HCT116 (cell line): Measurements from ENCODE around the gene RREB1. TPM values are rescaled to one million over a fixed set of nuclear protein-coding genes. Genes with fewer than 3 reads are reported as not detected.

Source experiments
- ATAC-seq: fragments of 200-7000 bp; cut with Tn5 transposase; 2 replicates; pipeline ENCODE4 v1.9.1; 2020; ENCODE audit warnings: mild to moderate bottlenecking, moderate library complexity
- BruUV-seq: library from RNA; stranded (reverse); fragments of 400-500 nt; replicated peaks from 2 replicates; lab custom pipeline; 2021; lab: Mats Ljungman, UMichigan
- CTCF ChIA-PET: fragments of 300-600 bp; sonication (Branson Sonifier 250); formaldehyde crosslinking; loops from one replicate; lab custom pipeline; 2021; ENCODE audit warnings: antibody characterized with exemption; lab: Charles Lee
- POLR2A ChIA-PET: fragments of 300-600, 350-600 bp; sonication (Branson Sonifier 250); formaldehyde crosslinking; loops from one replicate; lab custom pipeline; 2021; ENCODE audit warnings: antibody characterized with exemption; lab: Charles Lee
- RAD21 ChIA-PET, 2 experiments: fragments of 300-600 bp; sonication (Branson Sonifier 250); formaldehyde crosslinking; loops; one replicate each; lab custom pipeline; 2023; ENCODE audit warnings: low total read pairs in 2 of 2; ENCODE audit not compliant: uncharacterized antibody in 2 of 2, unreplicated experiment in 2 of 2, low non-redundant PET in 1 of 2; lab: Charles Lee
- DNase-seq: peaks from one replicate; pipeline ENCODE4 v3.0.0-alpha.2; 2010; ENCODE audit warnings: low read depth, low spot score
- H2AFZ ChIP-seq: fragments of 200-600 bp; shearing (Covaris generic), sonication (generic); 2 replicates; pipeline ENCODE4 v1.6.1; 2017; ENCODE audit warnings: low read depth, mixed run types, mixed read lengths, antibody characterized with exemption, low read length; ENCODE audit not compliant: poor library complexity, severe bottlenecking
- H3K27ac ChIP-seq: 2 replicates; pipeline ENCODE4 v1.5.1; 2012; ENCODE audit warnings: low read depth, low read length
- H3K27me3 ChIP-seq: fragments of 200-600 bp; sonication (generic); 2 replicates; pipeline ENCODE4 v1.6.1; 2016; ENCODE audit warnings: mixed run types, low read length, mixed read lengths; ENCODE audit not compliant: insufficient read depth
- H3K36me3 ChIP-seq, 2 experiments: fragments of 200-500 bp in 1 of 2; fragments of 200-600 bp in 1 of 2; sonication (Bioruptor generic) in 1 of 2; sonication (generic) in 1 of 2; 2 replicates each; pipeline versions ENCODE4 v1.5.1 to v1.6.1; 2014 to 2016; ENCODE audit warnings: low read length in 2 of 2, inconsistent platforms in 1 of 2, mixed read lengths in 1 of 2, mixed run types in 1 of 2; ENCODE audit not compliant: insufficient read depth in 2 of 2, control insufficient read depth in 1 of 2
- H3K4me1 ChIP-seq, 2 experiments: fragments of 200-600 bp in 1 of 2; sonication (generic) in 1 of 2; 2 replicates each; pipeline versions ENCODE4 v1.5.1 to v1.6.1; 2012 to 2017; ENCODE audit warnings: low read length in 2 of 2, inconsistent platforms in 1 of 2, mild to moderate bottlenecking in 1 of 2, mixed read lengths in 1 of 2, mixed run types in 1 of 2, moderate library complexity in 1 of 2; ENCODE audit not compliant: insufficient read depth in 2 of 2, control insufficient read depth in 1 of 2
- H3K4me2 ChIP-seq: fragments of 200-600 bp; sonication (generic); 2 replicates; pipeline ENCODE4 v1.6.1; 2017; ENCODE audit warnings: mixed run types, low read length, mixed read lengths
- H3K4me3 ChIP-seq, 2 experiments: fragments of 200-600 bp in 1 of 2; sonication (generic) in 1 of 2; replicated peaks in 1 of 2; 2 replicates each; pipeline ENCODE4 v1.5.1; 2011 to 2016; ENCODE audit warnings: low read length in 2 of 2, control low read depth in 1 of 2, low read depth in 1 of 2, mild to moderate bottlenecking in 1 of 2, mixed read lengths in 1 of 2, mixed run types in 1 of 2
- H3K79me2 ChIP-seq: fragments of 200-600 bp; sonication (generic); 2 replicates; pipeline ENCODE4 v1.6.1; 2017; ENCODE audit warnings: mild to moderate bottlenecking, mixed run types, low read length, moderate library complexity, mixed read lengths; ENCODE audit not compliant: insufficient read depth
- H3K9ac ChIP-seq: fragments of 200-600 bp; sonication (generic); 2 replicates; pipeline ENCODE4 v1.6.1; 2016; ENCODE audit warnings: low read length, mixed read lengths
- H3K9me2 ChIP-seq: fragments of 200-600 bp; sonication (generic), shearing (Covaris generic); 2 replicates; pipeline ENCODE4 v1.6.1; 2017; ENCODE audit warnings: mixed run types, mild to moderate bottlenecking, moderate library complexity; ENCODE audit not compliant: insufficient read depth
- H3K9me3 ChIP-seq, 2 experiments: fragments of 200-500 bp in 1 of 2; fragments of 200-600 bp in 1 of 2; sonication (Bioruptor generic) in 1 of 2; sonication (generic) in 1 of 2; 2 replicates each; pipeline ENCODE4 v1.6.1; 2014 to 2017; ENCODE audit warnings: low read length in 2 of 2, mixed read lengths in 2 of 2, inconsistent platforms in 1 of 2, low read depth in 1 of 2, mild to moderate bottlenecking in 1 of 2, mixed run types in 1 of 2, moderate library complexity in 1 of 2; ENCODE audit not compliant: control insufficient read depth in 1 of 2, insufficient read depth in 1 of 2
- H4K20me1 ChIP-seq: fragments of 200-600 bp; sonication (generic), shearing (Covaris generic); 2 replicates; pipeline ENCODE4 v1.6.1; 2017; ENCODE audit warnings: mixed run types, mild to moderate bottlenecking, moderate library complexity; ENCODE audit not compliant: insufficient read depth
- CEBPB ChIP-seq: IDR thresholded peaks from 2 replicates; pipeline ENCODE4 v1.6.1; 2012; ENCODE audit warnings: low read depth
- EGR1 ChIP-seq: IDR thresholded peaks from 2 replicates; pipeline ENCODE4 v1.6.1; 2012; ENCODE audit warnings: low read depth
- ELF1 ChIP-seq: IDR thresholded peaks from 2 replicates; pipeline ENCODE4 v1.6.1; 2012; ENCODE audit warnings: low read depth, borderline replicate concordance
- EZH2 ChIP-seq: fragments of 200-600 bp; sonication (generic); IDR thresholded peaks from 2 replicates; pipeline ENCODE4 v1.6.1; 2017; ENCODE audit warnings: antibody characterized with exemption, mixed run types
- FOSL1 ChIP-seq: IDR thresholded peaks from 2 replicates; pipeline ENCODE4 v1.6.1; 2012; ENCODE audit warnings: low read depth
- POLR2A ChIP-seq: IDR thresholded peaks from 2 replicates; pipeline ENCODE4 v1.7.0; 2011; ENCODE audit warnings: borderline replicate concordance; ENCODE audit not compliant: insufficient read depth, insufficient read length; ENCODE audit errors: extremely low read depth
- POLR2AphosphoS5 ChIP-seq: IDR thresholded peaks from 2 replicates; pipeline ENCODE4 v1.6.1; 2011; ENCODE audit warnings: mild to moderate bottlenecking, low read depth, low read length, moderate library complexity
- RAD21 ChIP-seq: IDR thresholded peaks from 2 replicates; pipeline ENCODE4 v1.6.1; 2012; ENCODE audit warnings: low read depth, mild to moderate bottlenecking
- SIN3A ChIP-seq: IDR thresholded peaks from 2 replicates; pipeline ENCODE4 v1.6.1; 2012; ENCODE audit warnings: low read depth
- SP1 ChIP-seq: IDR thresholded peaks from 2 replicates; pipeline ENCODE4 v1.6.1; 2012; ENCODE audit warnings: low read depth
- SRF ChIP-seq: IDR thresholded peaks from 2 replicates; pipeline ENCODE4 v1.6.1; 2012; ENCODE audit warnings: low read depth
- TCF7L2 ChIP-seq: IDR thresholded peaks from 2 replicates; pipeline ENCODE4 v1.7.0; 2011; ENCODE audit warnings: borderline replicate concordance, inconsistent platforms; ENCODE audit not compliant: insufficient read depth, insufficient read length; ENCODE audit errors: extremely low read depth
- ZFX ChIP-seq: fragments of 450-650 bp; IDR thresholded peaks from 2 replicates; pipeline ENCODE4 v1.6.1; 2017
- ZNF274 ChIP-seq: fragments of 200-500 bp; sonication (Bioruptor generic); IDR thresholded peaks from 2 replicates; pipeline ENCODE4 v1.6.1; 2014; ENCODE audit warnings: mild to moderate bottlenecking, low read depth, low read length, inconsistent platforms
- intact Hi-C: fragments of 100-400 bp; cut with micrococcal nuclease; formaldehyde crosslinking; loops from 2 replicates; pipeline ENCODE4 v1.10.0; 2022
- total RNA-seq: library from RNA; stranded (reverse); gene quantifications from one replicate; pipeline ENCODE4 v1.2.1, GENCODE V29; 2021; ENCODE audit not compliant: unreplicated experiment
- TF ChIP-seq, protein P1 (sequence below): IDR thresholded peaks from 2 replicates; pipeline ENCODE4 v1.6.1; 2012; ENCODE audit warnings: low read depth
- TF ChIP-seq, protein P2 (sequence below): IDR thresholded peaks from 2 replicates; pipeline ENCODE4 v1.6.1; 2012
- TF ChIP-seq, protein P3 (sequence below): IDR thresholded peaks from 2 replicates; pipeline ENCODE4 v1.6.1; 2012

RREB1 gene
- total RNA-seq, 1 experiment from 2014 or later, result 47.9 TPM

DNA sequence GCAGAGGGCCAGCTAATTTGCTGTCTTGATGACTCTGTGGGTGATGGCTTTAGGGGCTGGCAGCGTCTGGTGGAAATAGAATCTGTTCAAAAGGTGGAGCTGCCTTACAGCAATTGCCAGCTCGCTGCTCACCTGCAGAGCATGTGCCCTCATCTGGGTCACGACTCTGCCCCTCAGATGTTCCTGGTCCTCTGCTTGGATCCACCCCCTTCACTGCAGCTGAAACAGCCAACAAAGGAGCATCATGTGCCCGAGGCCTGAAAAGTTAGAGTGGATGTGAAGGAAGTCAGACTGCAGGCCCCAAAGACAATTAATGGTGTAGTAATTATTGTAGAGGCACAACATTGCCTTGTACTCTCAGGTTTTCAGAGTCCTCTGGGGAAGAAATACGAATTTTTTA is 19.9 kb downstream of the RREB1 start (continued):
- TF ChIP-seq, protein P1, sequence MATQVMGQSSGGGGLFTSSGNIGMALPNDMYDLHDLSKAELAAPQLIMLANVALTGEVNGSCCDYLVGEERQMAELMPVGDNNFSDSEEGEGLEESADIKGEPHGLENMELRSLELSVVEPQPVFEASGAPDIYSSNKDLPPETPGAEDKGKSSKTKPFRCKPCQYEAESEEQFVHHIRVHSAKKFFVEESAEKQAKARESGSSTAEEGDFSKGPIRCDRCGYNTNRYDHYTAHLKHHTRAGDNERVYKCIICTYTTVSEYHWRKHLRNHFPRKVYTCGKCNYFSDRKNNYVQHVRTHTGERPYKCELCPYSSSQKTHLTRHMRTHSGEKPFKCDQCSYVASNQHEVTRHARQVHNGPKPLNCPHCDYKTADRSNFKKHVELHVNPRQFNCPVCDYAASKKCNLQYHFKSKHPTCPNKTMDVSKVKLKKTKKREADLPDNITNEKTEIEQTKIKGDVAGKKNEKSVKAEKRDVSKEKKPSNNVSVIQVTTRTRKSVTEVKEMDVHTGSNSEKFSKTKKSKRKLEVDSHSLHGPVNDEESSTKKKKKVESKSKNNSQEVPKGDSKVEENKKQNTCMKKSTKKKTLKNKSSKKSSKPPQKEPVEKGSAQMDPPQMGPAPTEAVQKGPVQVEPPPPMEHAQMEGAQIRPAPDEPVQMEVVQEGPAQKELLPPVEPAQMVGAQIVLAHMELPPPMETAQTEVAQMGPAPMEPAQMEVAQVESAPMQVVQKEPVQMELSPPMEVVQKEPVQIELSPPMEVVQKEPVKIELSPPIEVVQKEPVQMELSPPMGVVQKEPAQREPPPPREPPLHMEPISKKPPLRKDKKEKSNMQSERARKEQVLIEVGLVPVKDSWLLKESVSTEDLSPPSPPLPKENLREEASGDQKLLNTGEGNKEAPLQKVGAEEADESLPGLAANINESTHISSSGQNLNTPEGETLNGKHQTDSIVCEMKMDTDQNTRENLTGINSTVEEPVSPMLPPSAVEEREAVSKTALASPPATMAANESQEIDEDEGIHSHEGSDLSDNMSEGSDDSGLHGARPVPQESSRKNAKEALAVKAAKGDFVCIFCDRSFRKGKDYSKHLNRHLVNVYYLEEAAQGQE, result no peak
- TF ChIP-seq SIN3A, result no peak
- TF ChIP-seq, protein P2, sequence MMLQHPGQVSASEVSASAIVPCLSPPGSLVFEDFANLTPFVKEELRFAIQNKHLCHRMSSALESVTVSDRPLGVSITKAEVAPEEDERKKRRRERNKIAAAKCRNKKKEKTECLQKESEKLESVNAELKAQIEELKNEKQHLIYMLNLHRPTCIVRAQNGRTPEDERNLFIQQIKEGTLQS, result no peak
- TF ChIP-seq TCF7L2, result no peak
- TF ChIP-seq EGR1, result no peak
- no peak for TF ChIP-seq ZNF274
- TF ChIP-seq ZFX, result no peak
- no peak for TF ChIP-seq SP1
- TF ChIP-seq SRF, result no peak
- no peak for TF ChIP-seq POLR2AphosphoS5
- TF ChIP-seq POLR2A, result no peak
- TF ChIP-seq, all 23 proteins: peak for 0

DNA sequence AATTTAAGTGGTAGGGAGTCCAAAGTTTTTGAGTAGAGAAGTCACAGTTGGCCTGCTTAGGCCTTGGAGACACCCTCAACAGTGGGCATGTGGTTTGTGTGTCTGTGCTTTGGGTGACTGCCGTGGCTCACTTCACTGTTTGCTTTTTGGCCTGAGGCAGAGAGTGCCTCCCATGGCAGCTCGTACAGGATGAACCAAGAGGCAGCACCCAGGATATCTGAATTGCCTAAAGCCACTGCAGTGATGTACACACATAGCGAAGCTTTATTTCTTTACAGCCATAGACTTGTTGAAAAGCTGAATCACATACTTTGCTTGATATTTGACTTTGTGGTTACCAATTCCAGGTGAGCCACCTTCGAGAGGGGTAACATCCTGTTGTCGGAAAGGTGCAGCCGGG is 21.6 kb downstream of the RREB1 start:
- H3K79me2 ChIP-seq, result peaks cover 91% of the 10 kb centered on the region
- BruUV-seq, result no TSS peak
- CTCF ChIA-PET, result no interaction called here
- no peaks in the 10 kb centered on the region; a peak in 1 of 4 replicates for H3K36me3 ChIP-seq
- POLR2A ChIA-PET, result no interaction called here
- no peak for DNase-seq
- no peak overlapping the region for H3K4me3 ChIP-seq
- H3K4me1 ChIP-seq, result peaks cover 0 to 9% of the 10 kb centered on the region in 2 experiments; a peak in 1 of 4 replicates
- RAD21 ChIA-PET, result no interaction called here
- H3K27ac ChIP-seq, result no peak overlapping the region
- no peaks in the 10 kb centered on the region for H3K9me2 ChIP-seq
- H3K4me2 ChIP-seq, result no peak overlapping the region
- H3K9ac ChIP-seq, result no peak overlapping the region
- no peak for ATAC-seq
- no peaks in the 10 kb centered on the region; the same call in 1 of the 2 replicates for H4K20me1 ChIP-seq
- no peak overlapping the region for H2AFZ ChIP-seq
- intact Hi-C loops, result no loop called here
- no peaks in the 10 kb centered on the region for H3K9me3 ChIP-seq
- H3K27me3 ChIP-seq, result no peaks in the 10 kb centered on the region
- TF ChIP-seq, protein P1, result no peak
- TF ChIP-seq FOSL1, result no peak
- TF ChIP-seq ELF1, result no peak
- no peak for TF ChIP-seq EZH2
- TF ChIP-seq, protein P2, result no peak
- TF ChIP-seq ZNF274, result no peak
- TF ChIP-seq POLR2A, result no peak
- no peak for TF ChIP-seq CEBPB
- no peak for TF ChIP-seq RAD21
- TF ChIP-seq SP1, result no peak
- TF ChIP-seq ZFX, result no peak
- TF ChIP-seq, protein P3, sequence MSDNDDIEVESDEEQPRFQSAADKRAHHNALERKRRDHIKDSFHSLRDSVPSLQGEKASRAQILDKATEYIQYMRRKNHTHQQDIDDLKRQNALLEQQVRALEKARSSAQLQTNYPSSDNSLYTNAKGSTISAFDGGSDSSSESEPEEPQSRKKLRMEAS, result no peak
